ENCODE data around the gene RTL1.

Gene RTL1

GRCh38 chr14:100864960-100865681 is 38.4 kb downstream of the RTL1 start:
- no peak for DNase-seq

- no peak for DNase-seq
Measured at GRCh38 chr14:100864206-100864605, 39.3 kb downstream of the RTL1 start.

GRCh38 chr14:100862793-100863192 is 40.7 kb downstream of the RTL1 start:
- no peak for DNase-seq

- DNase-seq: no peak
Measured at GRCh38 chr14:100862277-100862676, 41.2 kb downstream of the RTL1 start.

- no peak for DNase-seq
Measured at GRCh38 chr14:100861937-100862247, 41.6 kb downstream of the RTL1 start.

GRCh38 chr14:100861188-100861936 is 42.2 kb downstream of the RTL1 start:
- no peak for DNase-seq

- DNase-seq: no peak
Measured at GRCh38 chr14:100860556-100861187, 42.9 kb downstream of the RTL1 start.

- DNase-seq: no peak
Measured at GRCh38 chr14:100859781-100860180, 43.7 kb downstream of the RTL1 start.

GRCh38 chr14:100858838-100859220 is 44.7 kb downstream of the RTL1 start:
- DNase-seq: no peak

GRCh38 chr14:100857923-100858837 is 45.3 kb downstream of the RTL1 start:
- DNase-seq: no peak

GRCh38 chr14:100857233-100857922 is 46.1 kb downstream of the RTL1 start:
- DNase-seq: no peak

GRCh38 chr14:100856056-100856950 is 47.2 kb downstream of the RTL1 start:
- DNase-seq: no peak

GRCh38 chr14:100855256-100855930 is 48.1 kb downstream of the RTL1 start:
- no peak for DNase-seq

- no peak for DNase-seq
Measured at GRCh38 chr14:100854435-100854834, 49.1 kb downstream of the RTL1 start.

GRCh38 chr14:100851946-100852620 is 51.4 kb downstream of the RTL1 start:
- DNase-seq: no peak

- no peak for DNase-seq
Measured at GRCh38 chr14:100851586-100851916, 52.0 kb downstream of the RTL1 start.

GRCh38 chr14:100850841-100851585 is 52.5 kb downstream of the RTL1 start:
- DNase-seq: peak; percentile 65 to 73

GRCh38 chr14:100849115-100849781 is 54.3 kb downstream of the RTL1 start:
- no peak for DNase-seq

GRCh38 chr14:100846309-100846859 is 57.1 kb downstream of the RTL1 start:
- no peak for DNase-seq

All from CD4-positive, alpha-beta T cell treated with Interferon alpha-2 for 1 hour (primary cell).